NCI-H345 treated with DMSO at 0.1 percent for 48 hours (cell line): ENCODE measurements around the gene MOCS3.

Source experiments
- DNase-seq: peaks from one replicate; lab custom pipeline; 2025; ENCODE audit not compliant: unreplicated experiment; lab: John Stamatoyannopoulos, UW

Gene MOCS3

GRCh38 chr20:51009303-51010042 is 50.9 kb downstream of the MOCS3 start:
- DNase-seq, result no peak

GRCh38 chr20:51010043-51010365 is 51.4 kb downstream of the MOCS3 start:
- no peak for DNase-seq

GRCh38 chr20:51010932-51011331 is 52.3 kb downstream of the MOCS3 start:
- DNase-seq, result no peak

GRCh38 chr20:51011479-51011878 is 52.9 kb downstream of the MOCS3 start:
- no peak for DNase-seq

- DNase-seq, result no peak
Observed at GRCh38 chr20:51012357-51012756, 53.7 kb downstream of the MOCS3 start.
